HepG2 (cell line): ENCODE results near the gene CLEC4M. TPM values are rescaled to one million over a fixed set of nuclear protein-coding genes. Genes with fewer than 3 reads are reported as not detected.

Source experiments
- ATAC-seq: fragments of 200-7000 bp; cut with Tn5 transposase; 3 replicates; pipeline ENCODE4 v1.9.1; 2020; ENCODE audit warnings: mild to moderate bottlenecking, moderate library complexity
- BruUV-seq: library from RNA; stranded (reverse); fragments of 400-500 nt; replicated peaks from 2 replicates; lab custom pipeline; 2021; lab: Mats Ljungman, UMichigan
- CTCF ChIA-PET: fragments of 300-600 bp; formaldehyde crosslinking; extraction: SDS; loops from one replicate; lab custom pipeline; 2021; ENCODE audit warnings: low total read pairs, inconsistent platforms, low intra/inter-chr PET ratio; lab: Yijun Ruan, JAX
- POLR2A ChIA-PET: fragments of 350-600 bp; sonication (Branson Sonifier 250); formaldehyde crosslinking; loops from one replicate; lab custom pipeline; 2020; ENCODE audit warnings: antibody characterized with exemption, inconsistent platforms; lab: Yijun Ruan, JAX
- DNase-seq: peaks from one replicate; pipeline ENCODE4 v3.0.0-alpha.2; 2015; ENCODE audit warnings: low spot score
- FAIRE-seq: peaks from 3 replicates; lab custom pipeline; 2011; peaks lifted over from hg19 to GRCh38; lab: Jason Lieb, UNC
- H2AFZ ChIP-seq: one replicate; pipeline ENCODE4 v1.6.1; 2011; ENCODE audit warnings: low read length, inconsistent platforms
- H3K27ac ChIP-seq: fragments of 300-600 bp; 3 replicates; pipeline ENCODE4 v1.8.0; 2011; ENCODE audit warnings: mixed run types, mild to moderate bottlenecking, mixed read lengths, low read length, inconsistent platforms; ENCODE audit not compliant: insufficient read depth; ENCODE audit errors: extremely low read length
- H3K27me3 ChIP-seq, 2 experiments: fragments of 200-600 bp in 1 of 2; 2 replicates in 1 of 2; 3 replicates in 1 of 2; pipeline versions ENCODE4 v1.6.0 to v1.8.0; 2011; ENCODE audit warnings: low read length in 2 of 2, mild to moderate bottlenecking in 2 of 2, moderate library complexity in 2 of 2, inconsistent platforms in 1 of 2; ENCODE audit not compliant: insufficient read depth in 2 of 2, control insufficient read depth in 1 of 2
- H3K36me3 ChIP-seq, 2 experiments: fragments of 200-600 bp in 1 of 2; replicated peaks in 1 of 2; 2 replicates in 1 of 2; 3 replicates in 1 of 2; pipeline versions ENCODE4 v1.5.1 to v1.8.0; 2011; ENCODE audit warnings: low read length in 2 of 2, inconsistent platforms in 1 of 2; ENCODE audit not compliant: insufficient read depth in 2 of 2, control insufficient read depth in 1 of 2
- H3K4me1 ChIP-seq: 2 replicates; pipeline ENCODE4 v1.5.1; 2012; ENCODE audit warnings: low read length, inconsistent platforms; ENCODE audit not compliant: insufficient read depth
- H3K4me2 ChIP-seq: 2 replicates; pipeline ENCODE4 v1.6.0; 2011; ENCODE audit warnings: low read depth, low read length, inconsistent platforms
- H3K4me3 ChIP-seq, 3 experiments: fragments of 200-600 bp in 1 of 3; sonication (generic), shearing (Covaris generic) in 1 of 3; replicated peaks in 1 of 3; 2 replicates each; pipeline ENCODE4 v1.5.1; 2011 to 2016; ENCODE audit warnings: low read length in 3 of 3, inconsistent platforms in 2 of 3, low read depth in 2 of 3, mild to moderate bottlenecking in 2 of 3, control low read depth in 1 of 3, mixed read lengths in 1 of 3; ENCODE audit not compliant: insufficient read depth in 1 of 3
- H3K79me2 ChIP-seq: one replicate; pipeline ENCODE4 v1.6.1; 2011; ENCODE audit warnings: low read length, inconsistent platforms; ENCODE audit not compliant: insufficient read depth
- H3K9ac ChIP-seq: 2 replicates; pipeline ENCODE4 v1.6.0; 2011; ENCODE audit warnings: mild to moderate bottlenecking, low read depth, low read length, inconsistent platforms; ENCODE audit not compliant: insufficient read depth
- H3K9me3 ChIP-seq: 2 replicates; pipeline ENCODE4 v1.5.1; 2012; ENCODE audit warnings: mild to moderate bottlenecking, low read length
- H4K20me1 ChIP-seq: 2 replicates; pipeline ENCODE4 v1.6.0; 2011; ENCODE audit warnings: inconsistent platforms, mild to moderate bottlenecking, low read length, moderate library complexity; ENCODE audit not compliant: insufficient read depth
- IRX3 ChIP-seq: sonication (generic); formaldehyde crosslinking; IDR thresholded peaks from 2 replicates; pipeline ENCODE4 v1.8.1; 2023; ENCODE audit warnings: mild to moderate bottlenecking, low read depth, missing genetic modification reagents, borderline replicate concordance
- ISX ChIP-seq: sonication (generic); formaldehyde crosslinking; conservative IDR thresholded peaks from 2 replicates; pipeline ENCODE4 v1.5.0; 2020; ENCODE audit warnings: missing genetic modification reagents
- KAT2B ChIP-seq: fragments of 150-350 bp; IDR thresholded peaks from 2 replicates; pipeline ENCODE4 v1.6.1; 2014; ENCODE audit warnings: low read depth, low read length, borderline replicate concordance
- MEIS1 ChIP-seq: sonication (generic); formaldehyde crosslinking; IDR thresholded peaks from 2 replicates; pipeline ENCODE4 v1.9.0; 2021; ENCODE audit warnings: mild to moderate bottlenecking, missing genetic modification reagents, moderate library complexity, borderline replicate concordance
- SNRNP70 ChIP-seq: fragments of 200-400 bp; formaldehyde crosslinking; IDR thresholded peaks from 2 replicates; pipeline ENCODE4 v1.6.1; 2017; ENCODE audit warnings: mild to moderate bottlenecking, low read depth, low read length, moderate library complexity
- ZFP1 ChIP-seq: IDR thresholded peaks from 2 replicates; pipeline ENCODE4 v1.6.1; 2016
- ZMYM3 ChIP-seq: sonication (generic); formaldehyde crosslinking; IDR thresholded peaks from 2 replicates; pipeline ENCODE4 v1.5.1; 2020; ENCODE audit warnings: mild to moderate bottlenecking, missing genetic modification reagents
- ZNF160 ChIP-seq: sonication (generic); formaldehyde crosslinking; IDR thresholded peaks from 2 replicates; pipeline ENCODE4 v1.8.0; 2022; ENCODE audit warnings: mild to moderate bottlenecking, inconsistent platforms, missing genetic modification reagents
- ZNF75D ChIP-seq: sonication (generic); formaldehyde crosslinking; IDR thresholded peaks from 2 replicates; pipeline ENCODE4 v1.8.1; 2023; ENCODE audit warnings: missing genetic modification reagents, mild to moderate bottlenecking, borderline replicate concordance
- ZSCAN21 ChIP-seq: sonication (generic); formaldehyde crosslinking; IDR thresholded peaks from 2 replicates; pipeline ENCODE4 v1.8.0; 2022; ENCODE audit warnings: mild to moderate bottlenecking, missing genetic modification reagents, moderate library complexity, borderline replicate concordance
- WGBS: methylation state at CpG from one replicate; pipeline ENCODE4 v1.1.6; 2017; ENCODE audit warnings: low lambda C conversion rate; 5-methylcytosine and 5-hydroxymethylcytosine counted together
- in situ Hi-C: cut with HindIII; loops from 2 replicates; pipeline ENCODE4 v1.10.0; 2017; ENCODE audit warnings: low pct_unique_long_range_greater_than_20kb; ENCODE audit not compliant: extremely low pct_ligation_motif_present
- intact Hi-C: fragments of 100-400 bp; cut with micrococcal nuclease; formaldehyde crosslinking; loops from one replicate; pipeline ENCODE4 v1.10.0; 2022; ENCODE audit not compliant: unreplicated experiment
- polyA plus RNA-seq, 8 experiments: library from polyadenylated mRNA; depleted of rRNA in 3 of 8; stranded (reverse) in 7 of 8; unstranded in 1 of 8; fragments of >200 nt; fragmentation: Illumina TruSeq in 4 of 8; extraction: Trizol in 4 of 8; gene quantifications; 2 replicates each; pipeline versions ENCODE4 v1.2.1 to v1.2.3, GENCODE V29; 2011 to 2016; ENCODE audit warnings: low read depth in 4 of 8, missing spikeins in 1 of 8, mixed read lengths in 1 of 8; ENCODE audit not compliant: insufficient read depth in 1 of 8
- total RNA-seq, 5 experiments: library from RNA; depleted of rRNA; stranded (reverse); fragments of >200 nt; fragmentation: Illumina TruSeq; extraction: Trizol; gene quantifications; 2 replicates each; pipeline ENCODE4 v1.2.3, GENCODE V29; 2016; ENCODE audit warnings: low read depth in 1 of 5
- TF ChIP-seq, protein P1 (sequence below): fragments of 450-650 bp; IDR thresholded peaks from 2 replicates; pipeline ENCODE4 v1.6.1; 2016
- TF ChIP-seq, protein P2 (sequence below): sonication (generic); formaldehyde crosslinking; IDR thresholded peaks from 2 replicates; pipeline ENCODE4 v1.8.0; 2022; ENCODE audit warnings: missing genetic modification reagents, low read depth, mild to moderate bottlenecking, borderline replicate concordance

CLEC4M gene
- total and polyA plus RNA-seq, 2 of the 13 experiments (the other 11 are each of a cell fraction or from before 2014, with no cell fraction given), result not detected

DNA sequence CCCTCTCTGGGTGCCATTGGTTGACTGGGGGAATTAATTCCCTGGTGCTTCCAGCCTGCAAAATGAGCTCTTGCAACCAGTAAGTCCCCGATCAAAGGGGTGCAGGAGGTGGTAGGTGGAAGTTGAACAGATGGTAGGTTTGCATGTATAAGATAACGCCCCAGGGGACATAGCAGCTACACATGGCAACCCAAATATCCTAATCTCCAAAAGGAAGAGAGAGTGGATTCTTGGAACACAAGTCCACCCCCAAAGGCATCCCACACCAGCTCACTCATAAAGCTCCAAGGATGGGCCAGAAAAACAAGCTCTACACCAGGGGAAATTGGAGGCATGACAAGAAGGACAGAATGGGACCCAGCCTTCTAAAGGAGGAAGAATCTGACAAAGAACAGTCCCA lies 20.5 kb upstream of the CLEC4M start:
- H3K36me3 ChIP-seq, result no peaks in the 10 kb centered on the region
- intact Hi-C loops (no loop called here), in situ Hi-C loops (no loop called here)
- H3K4me2 ChIP-seq, result no peak overlapping the region
- no peaks in the 10 kb centered on the region for H3K9me3 ChIP-seq
- H3K4me1 ChIP-seq, result peaks cover 6% of the 10 kb centered on the region; the same call in 1 of the 2 replicates
- no peaks in the 10 kb centered on the region for H4K20me1 ChIP-seq
- ChIA-PET CTCF (no interaction called here), POLR2A (interaction anchor here (0.7 to 0.9 kb wide), 2 partner anchors 167 to 344 kb away, joined by 3 read pairs; no protein-coding TSS in a partner anchor)
- WGBS, result 8% methylated on average over 2 of the region's 2 CpGs
- no peak overlapping the region for H2AFZ ChIP-seq
- DNase-seq, result no peak
- no peak overlapping the region for H3K27ac ChIP-seq
- no peak for FAIRE-seq
- H3K27me3 ChIP-seq, result peaks cover 3 to 27% of the 10 kb centered on the region in 2 experiments; a peak in 2 of 5 replicates
- BruUV-seq, result no TSS peak
- H3K79me2 ChIP-seq, result no peaks in the 10 kb centered on the region
- H3K9ac ChIP-seq, result no peak overlapping the region
- TF ChIP-seq ISX (CRISPR knock-in tag) (no peak), ZFP1 (CRISPR knock-in tag) (no peak)
- TF ChIP-seq, protein P1, sequence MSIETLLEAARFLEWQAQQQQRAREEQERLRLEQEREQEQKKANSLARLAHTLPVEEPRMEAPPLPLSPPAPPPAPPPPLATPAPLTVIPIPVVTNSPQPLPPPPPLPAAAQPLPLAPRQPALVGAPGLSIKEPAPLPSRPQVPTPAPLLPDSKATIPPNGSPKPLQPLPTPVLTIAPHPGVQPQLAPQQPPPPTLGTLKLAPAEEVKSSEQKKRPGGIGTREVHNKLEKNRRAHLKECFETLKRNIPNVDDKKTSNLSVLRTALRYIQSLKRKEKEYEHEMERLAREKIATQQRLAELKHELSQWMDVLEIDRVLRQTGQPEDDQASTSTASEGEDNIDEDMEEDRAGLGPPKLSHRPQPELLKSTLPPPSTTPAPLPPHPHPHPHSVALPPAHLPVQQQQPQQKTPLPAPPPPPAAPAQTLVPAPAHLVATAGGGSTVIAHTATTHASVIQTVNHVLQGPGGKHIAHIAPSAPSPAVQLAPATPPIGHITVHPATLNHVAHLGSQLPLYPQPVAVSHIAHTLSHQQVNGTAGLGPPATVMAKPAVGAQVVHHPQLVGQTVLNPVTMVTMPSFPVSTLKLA, result no peak
- H3K4me3 ChIP-seq, result no peak overlapping the region
- no peak for ATAC-seq

DNA sequence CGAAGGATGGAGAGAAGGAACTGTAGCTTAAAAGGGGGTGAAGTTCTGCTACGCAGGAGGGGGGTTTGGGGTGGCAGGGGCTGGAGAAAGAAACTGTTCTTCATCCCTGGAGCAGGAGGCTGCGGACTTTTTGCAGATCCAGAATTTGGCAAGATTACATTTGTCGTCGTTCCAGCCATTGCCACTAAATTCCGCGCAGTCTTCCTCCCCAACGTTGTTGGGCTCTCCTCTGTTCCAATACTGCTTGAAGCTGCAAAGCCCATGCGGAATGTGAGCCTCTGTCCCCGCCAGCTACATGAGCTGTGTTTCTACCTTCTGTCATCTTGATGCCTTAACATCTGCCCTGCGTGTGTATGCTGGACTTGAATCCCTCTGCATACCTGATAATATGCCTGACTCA lies 20.1 kb upstream of the CLEC4M start:
- intact Hi-C loops, result no loop called here
- no peaks in the 10 kb centered on the region for H3K9me3 ChIP-seq
- no peak overlapping the region for H2AFZ ChIP-seq
- 22% methylated on average over 10 of the region's 11 CpGs for WGBS
- FAIRE-seq (no peak), ATAC-seq (no peak), DNase-seq (no peak)
- H3K36me3 ChIP-seq, result no peaks in the 10 kb centered on the region
- BruUV-seq, result no TSS peak
- peaks cover 3 to 27% of the 10 kb centered on the region in 2 experiments; a peak in 2 of 5 replicates for H3K27me3 ChIP-seq
- ChIA-PET POLR2A (interaction anchor here (0.7 to 0.9 kb wide), 2 partner anchors 167 to 344 kb away, joined by 3 read pairs; no protein-coding TSS in a partner anchor), CTCF (no interaction called here)
- TF ChIP-seq, protein P2, sequence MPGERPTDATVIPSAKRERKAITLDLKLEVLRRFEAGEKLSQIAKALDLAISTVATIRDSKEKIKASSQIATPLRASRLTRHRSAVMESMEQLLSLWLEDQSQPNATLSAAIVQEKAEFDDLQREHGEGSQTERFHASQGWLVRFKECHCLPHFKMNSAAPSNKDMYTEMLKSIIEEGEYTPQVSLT (CRISPR knock-in tag), result no peak
- TF ChIP-seq ZNF160 (CRISPR knock-in tag) (no peak), ZSCAN21 (CRISPR knock-in tag) (no peak), ZNF75D (no peak), SNRNP70 (no peak), IRX3 (no peak), KAT2B (no peak), MEIS1 (CRISPR knock-in tag) (no peak), ZMYM3 (CRISPR knock-in tag) (no peak)
- no peak overlapping the region for H3K4me3 ChIP-seq
- H3K4me2 ChIP-seq, result no peak overlapping the region
- H3K79me2 ChIP-seq, result no peaks in the 10 kb centered on the region
- H3K4me1 ChIP-seq, result peaks cover 6% of the 10 kb centered on the region; the same call in 1 of the 2 replicates
- H3K27ac ChIP-seq, result no peak overlapping the region
- H4K20me1 ChIP-seq, result no peaks in the 10 kb centered on the region
- in situ Hi-C loops, result no loop called here
- H3K9ac ChIP-seq, result no peak overlapping the region
